ENCODE data around the gene CCL4L2. TPM values are rescaled to one million over a fixed set of nuclear protein-coding genes. Genes with fewer than 3 reads are reported as not detected.
A peak's percentile ranks its signal among the peaks of the same experiment; 100 is the strongest.
"Not testable (repeated sequence)": the region's sequence is repeated elsewhere in the genome, so short reads cannot be mapped to it uniquely, and the experiment has no call there.

Gene CCL4L2
- total RNA-seq, 3 donors from 2014 or later: 0.33 to 6.1 TPM; not detected in 1

- H3K4me1 ChIP-seq: no peaks in the 10 kb centered on the region
- no peaks in the 10 kb centered on the region for H3K36me3 ChIP-seq
- TF ChIP-seq POLR2A (IDR thresholded peaks at IDR 0.05) (no peak), CTCF (IDR thresholded peaks at IDR 0.05) (no peak), POLR2AphosphoS5 (IDR thresholded peaks at IDR 0.05) (no peak)
- peak overlapping the region; percentile 49 to 86 (median 63) for H3K4me3 ChIP-seq
- no peaks in the 10 kb centered on the region for H3K9me3 ChIP-seq
- no peaks in the 10 kb centered on the region for H3K27me3 ChIP-seq
- intact Hi-C loops (cut with DNase I; ENCODE audit: low total_unique reads): no loop called here
- peak overlapping the region in 1 of 2 donors; percentile 77 for H3K27ac ChIP-seq
- no peak for DNase-seq (ENCODE audit: low spot score in 2 of 2)
These were observed 26.7 kb upstream of the CCL4L2 start for GRCh38 chr17:36184023-36184765.

GRCh38 chr17:36185416-36185815 is 25.4 kb upstream of the CCL4L2 start:
- no peaks in the 10 kb centered on the region for H3K9me3 ChIP-seq
- H3K4me3 ChIP-seq: no peak overlapping the region
- H3K27me3 ChIP-seq: no peaks in the 10 kb centered on the region
- no peak overlapping the region for H3K27ac ChIP-seq
- TF ChIP-seq POLR2A (IDR thresholded peaks at IDR 0.05): no peak
- no peak for TF ChIP-seq POLR2AphosphoS5 (IDR thresholded peaks at IDR 0.05)
- intact Hi-C loops (cut with DNase I; ENCODE audit: low total_unique reads): no loop called here
- H3K4me1 ChIP-seq: no peaks in the 10 kb centered on the region
- DNase-seq (ENCODE audit: low spot score in 2 of 2): no peak
- H3K36me3 ChIP-seq: no peaks in the 10 kb centered on the region

- H3K36me3 ChIP-seq; H3K9me3 ChIP-seq; H3K27me3 ChIP-seq; H3K4me3 ChIP-seq; DNase-seq (ENCODE audit: low spot score in 2 of 2); intact Hi-C loops (cut with DNase I; ENCODE audit: low total_unique reads); H3K4me1 ChIP-seq: not testable (repeated sequence)
- peak overlapping the region in 1 of 2 donors; percentile 5 for H3K27ac ChIP-seq
These were observed 23.8 kb upstream of the CCL4L2 start for GRCh38 chr17:36186810-36187763.

GRCh38 chr17:36187943-36188665 is 22.8 kb upstream of the CCL4L2 start:
- DNase-seq (ENCODE audit: low spot score in 2 of 2); H3K36me3 ChIP-seq; H3K4me1 ChIP-seq; H3K9me3 ChIP-seq; H3K27ac ChIP-seq; H3K27me3 ChIP-seq; H3K4me3 ChIP-seq; intact Hi-C loops (cut with DNase I; ENCODE audit: low total_unique reads): not testable (repeated sequence)

GRCh38 chr17:36188891-36189306 is 22.0 kb upstream of the CCL4L2 start:
- peak in 1 of 2 donors; percentile 74 for DNase-seq (ENCODE audit: low spot score in 2 of 2)
- Histone ChIP-seq H3K9me3 (no peaks in the 10 kb centered on the region), H3K27me3 (no peaks in the 10 kb centered on the region), H3K4me3 (no peak overlapping the region), H3K27ac (no peak overlapping the region), H3K4me1 (peaks cover 0 to 7% of the 10 kb centered on the region in 2 donors), H3K36me3 (no peaks in the 10 kb centered on the region)
- peak in 1 of 3 donors; percentile 19 for TF ChIP-seq POLR2AphosphoS5 (IDR thresholded peaks at IDR 0.05)
- TF ChIP-seq CTCF (IDR thresholded peaks at IDR 0.05): no peak
- intact Hi-C loops (cut with DNase I; ENCODE audit: low total_unique reads): no loop called here

- H3K27me3 ChIP-seq; H3K36me3 ChIP-seq; H3K4me3 ChIP-seq; intact Hi-C loops (cut with DNase I; ENCODE audit: low total_unique reads); H3K9me3 ChIP-seq; DNase-seq (ENCODE audit: low spot score in 2 of 2); H3K27ac ChIP-seq; H3K4me1 ChIP-seq: not testable (repeated sequence)
These were observed 20.9 kb upstream of the CCL4L2 start for GRCh38 chr17:36189993-36190392.

- peak overlapping the region in 1 of 2 donors; percentile 38 for H3K27ac ChIP-seq
- DNase-seq (ENCODE audit: low spot score in 2 of 2); H3K4me1 ChIP-seq: not testable (repeated sequence)
These were observed 20.1 kb upstream of the CCL4L2 start for GRCh38 chr17:36190549-36191330.

More at GRCh38 chr17:36190549-36191330, 20.1 kb upstream of the CCL4L2 start:
- H3K4me3 ChIP-seq; H3K36me3 ChIP-seq; H3K27me3 ChIP-seq; intact Hi-C loops (cut with DNase I; ENCODE audit: low total_unique reads); H3K9me3 ChIP-seq: not testable (repeated sequence)

Data from breast epithelium (tissue), 4 donors.